IPS-18c (cell line): ENCODE results near the gene NALF2.

Source experiments
- H3K4me3 ChIP-seq: 2 replicates; pipeline ENCODE4 v1.7.0; 2013; ENCODE audit warnings: low read depth, mild to moderate bottlenecking, low read length, moderate library complexity; ENCODE audit not compliant: insufficient read depth
- H3K9me3 ChIP-seq: one replicate; pipeline ENCODE4 v1.6.1; 2013; ENCODE audit warnings: mild to moderate bottlenecking, low read length, moderate library complexity; ENCODE audit not compliant: control insufficient read depth, insufficient read depth

NALF2 gene

DNA sequence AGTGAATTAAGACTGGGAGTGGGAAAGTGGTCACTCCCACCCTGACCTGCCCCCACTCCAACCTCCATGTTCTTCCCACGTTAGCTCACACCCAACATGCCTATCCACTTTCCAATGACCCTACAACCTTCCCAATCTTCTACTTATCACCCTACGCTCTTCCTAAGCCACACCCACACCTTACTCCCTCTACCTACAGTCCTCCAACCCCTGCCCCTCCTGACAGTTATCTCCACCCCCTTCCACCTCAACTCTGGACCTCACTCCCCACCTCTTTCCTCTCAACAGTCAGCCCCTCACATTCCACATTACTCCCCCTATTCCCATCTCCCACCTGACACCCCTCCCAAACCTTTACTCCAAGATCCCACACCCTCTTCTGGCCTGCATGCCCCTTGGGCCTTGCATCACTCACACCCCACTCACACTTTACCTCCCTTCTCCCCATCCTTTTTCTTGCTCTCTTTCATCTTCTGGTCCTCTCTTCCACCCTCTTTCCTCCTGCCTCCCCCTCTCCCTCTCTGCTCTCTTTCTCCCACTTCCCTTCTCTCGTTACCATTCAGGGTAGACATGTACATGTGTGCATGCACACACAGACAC, 6.9 kb downstream of the NALF2 start:
- no peak overlapping the region for H3K4me3 ChIP-seq
- H3K9me3 ChIP-seq, result peaks cover 12% of the 10 kb centered on the region

DNA sequence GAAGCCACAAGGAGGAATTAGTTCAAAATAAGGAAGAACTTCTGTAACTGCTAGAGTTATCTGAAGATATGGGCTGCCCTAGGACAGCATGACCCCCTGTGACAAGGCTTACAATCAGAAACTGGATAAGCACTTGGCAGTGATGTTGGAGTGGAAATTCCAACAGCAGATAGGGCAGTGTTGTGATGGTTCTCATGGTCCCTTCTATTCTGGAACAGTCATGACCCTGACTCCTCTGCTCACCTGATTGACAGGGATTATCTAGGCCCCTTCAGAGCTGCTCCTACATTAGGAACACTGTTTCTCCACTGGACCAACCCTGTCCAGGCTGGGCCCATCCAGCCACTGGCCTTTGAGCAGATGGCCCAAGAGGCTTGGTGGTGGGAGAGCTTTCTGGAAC, 17.9 kb downstream of the NALF2 start:
- H3K9me3 ChIP-seq, result peaks cover 2% of the 10 kb centered on the region
- no peak overlapping the region for H3K4me3 ChIP-seq

DNA sequence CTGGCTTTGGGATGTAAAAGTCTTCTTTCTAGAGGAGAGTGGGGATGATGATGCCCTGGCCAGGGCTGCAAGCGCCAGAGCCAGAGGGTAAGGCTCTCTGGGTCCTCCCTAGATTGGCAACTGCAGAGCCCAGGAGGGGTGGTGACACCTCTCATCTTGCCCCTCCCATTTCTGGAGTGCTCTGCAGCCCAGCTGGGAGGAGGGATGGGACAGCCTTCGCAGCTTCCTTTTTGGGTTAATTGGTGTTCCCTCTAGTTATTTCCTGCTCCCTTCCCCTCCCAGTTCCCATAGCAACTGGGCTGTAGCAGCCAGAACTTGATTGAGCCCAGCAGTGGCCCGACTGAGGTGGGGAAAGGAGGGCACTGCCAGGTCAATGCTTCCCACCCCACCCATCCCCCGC, 19.2 kb downstream of the NALF2 start:
- Histone ChIP-seq H3K9me3 (peaks cover 5% of the 10 kb centered on the region), H3K4me3 (no peak overlapping the region)

DNA sequence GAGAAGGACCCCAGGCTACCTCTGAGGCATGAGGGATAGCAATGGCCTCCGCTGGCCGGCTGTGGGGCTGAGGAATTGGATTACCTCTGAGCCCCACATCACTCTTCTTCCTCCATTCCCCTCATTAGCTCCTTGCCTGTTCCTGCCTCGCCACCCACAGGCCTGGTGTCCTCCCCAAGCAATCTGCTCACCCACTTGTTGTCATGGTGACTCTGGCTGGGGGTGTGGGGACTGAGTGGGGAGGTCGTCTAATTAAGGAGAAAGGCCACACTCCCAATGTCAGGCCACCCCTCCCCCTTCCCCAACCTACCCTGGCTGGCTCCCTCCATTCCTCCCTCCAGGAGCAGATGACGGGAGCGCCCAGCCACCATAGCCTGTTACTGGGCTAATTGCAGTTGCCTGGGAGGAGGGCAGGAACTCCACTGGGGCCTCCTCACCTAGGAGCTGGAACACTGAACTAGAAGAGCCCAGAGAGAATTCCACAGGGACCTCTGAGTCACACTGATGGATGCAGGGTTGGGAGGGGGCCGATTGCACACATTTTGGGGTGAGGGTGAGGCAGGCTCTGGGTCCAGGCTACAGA, 20.7 kb downstream of the NALF2 start:
- H3K4me3 ChIP-seq, result no peak overlapping the region
- H3K9me3 ChIP-seq, result peaks cover 7% of the 10 kb centered on the region

DNA sequence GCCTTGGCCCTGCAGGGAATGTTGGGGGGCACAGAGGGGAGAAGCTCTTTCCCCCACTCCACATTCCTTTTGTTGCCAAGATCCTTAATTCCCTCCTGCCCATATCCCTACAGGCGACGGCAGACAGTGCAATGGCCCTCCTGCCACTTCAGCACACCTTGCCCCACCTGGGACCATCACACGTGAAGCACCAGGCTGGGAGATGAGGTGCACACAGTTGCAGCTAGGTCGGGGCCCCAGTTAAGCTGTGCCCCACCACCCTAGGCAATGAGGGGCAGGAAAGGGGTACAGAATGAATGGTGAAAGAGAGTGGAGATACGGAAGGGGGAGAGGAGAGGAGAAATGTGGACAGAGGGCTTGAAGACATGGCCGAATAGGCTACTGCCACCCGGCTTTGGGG, 26.2 kb downstream of the NALF2 start:
- Histone ChIP-seq H3K9me3 (peaks cover 7% of the 10 kb centered on the region), H3K4me3 (no peak overlapping the region)

DNA sequence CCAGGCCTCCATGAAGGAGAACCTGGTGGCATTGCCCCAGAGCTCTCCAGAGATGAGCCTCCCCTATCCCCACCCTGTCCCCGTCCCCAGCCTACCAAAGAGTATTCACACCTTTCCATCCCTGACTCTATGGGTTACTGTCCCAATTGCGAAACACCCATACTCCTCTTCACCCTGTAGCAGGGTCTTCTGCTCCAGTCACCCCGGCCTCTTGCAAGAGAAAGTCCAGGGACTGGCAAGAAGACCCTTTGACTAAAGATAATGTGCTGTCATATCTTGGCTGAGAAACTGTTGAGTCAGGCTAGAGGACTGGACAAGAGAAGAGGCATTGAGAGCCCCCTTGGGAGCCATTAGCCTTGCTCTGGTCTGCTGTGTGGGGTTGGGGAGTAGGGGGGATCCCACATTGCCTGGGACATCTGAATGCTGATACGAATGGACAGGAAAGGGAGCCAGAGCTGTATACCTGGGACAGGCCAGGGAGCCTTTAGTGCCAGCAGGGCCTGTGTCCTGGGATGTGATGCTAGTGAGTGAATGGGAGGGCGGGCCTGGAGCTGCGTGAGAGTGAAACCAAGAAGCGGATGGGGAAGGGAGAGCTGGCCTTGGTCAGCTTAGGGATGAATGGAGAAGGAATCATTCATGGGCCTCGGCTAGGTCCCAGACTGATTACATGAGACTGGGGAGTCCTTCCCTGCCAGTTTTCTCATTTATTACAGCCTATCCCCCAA, 27.1 kb downstream of the NALF2 start:
- H3K9me3 ChIP-seq, result peaks cover 7% of the 10 kb centered on the region

DNA sequence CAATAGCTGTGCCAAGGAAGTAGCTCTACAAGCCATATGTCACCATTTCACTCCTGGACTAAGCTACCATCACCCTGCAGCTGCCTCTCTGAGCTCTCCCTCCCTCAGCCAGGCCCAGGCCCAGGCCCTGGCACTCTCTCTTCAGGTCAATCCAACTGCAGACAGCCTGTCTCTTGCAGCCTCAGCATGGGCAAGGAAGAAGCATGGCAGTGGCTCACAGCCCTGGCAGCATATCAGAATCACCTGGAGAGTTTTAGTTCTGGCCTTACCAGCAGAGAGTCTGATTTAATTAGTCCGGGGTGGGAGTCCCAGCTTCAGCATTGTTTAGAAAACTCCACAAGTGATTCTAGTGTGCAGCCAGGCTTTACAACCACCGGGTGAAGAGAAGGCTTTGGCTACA, 31.5 kb downstream of the NALF2 start:
- no peak overlapping the region for H3K4me3 ChIP-seq
- no peaks in the 10 kb centered on the region for H3K9me3 ChIP-seq

More for the DNA sequence above, 27.1 kb downstream of the NALF2 start:
- H3K4me3 ChIP-seq, result no peak overlapping the region

DNA sequence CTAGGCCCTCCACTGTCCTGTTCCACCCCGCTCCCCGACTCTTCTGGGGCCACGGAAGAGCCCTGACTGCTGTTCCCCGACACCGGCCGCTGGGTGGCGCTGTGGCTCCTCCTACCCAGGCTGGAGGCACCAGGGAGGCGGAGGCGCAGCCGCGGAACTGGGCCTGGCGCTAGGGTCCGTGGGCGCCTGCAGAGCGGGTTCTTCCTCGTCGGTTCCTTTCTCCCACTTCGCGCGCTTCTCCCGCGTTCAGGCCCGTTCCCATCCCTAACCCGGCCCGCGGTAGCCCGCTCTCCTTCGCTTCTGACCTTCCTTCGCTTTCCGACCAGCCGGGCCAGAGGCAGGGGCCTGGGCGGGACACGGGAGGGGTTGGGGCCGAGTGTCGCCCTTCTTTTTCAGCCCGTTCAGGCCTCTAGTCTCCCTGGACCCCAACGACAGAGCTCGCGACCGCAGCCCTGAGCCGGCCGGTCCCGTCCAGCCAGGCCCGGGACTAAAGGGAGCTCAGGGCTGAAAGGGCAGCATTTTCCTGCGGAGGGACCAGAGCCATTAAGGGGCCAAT, 34.3 kb downstream of the NALF2 start:
- Histone ChIP-seq H3K4me3 (peak overlapping the region; percentile 49; the same call in 1 of the 2 replicates), H3K9me3 (no peaks in the 10 kb centered on the region)

DNA sequence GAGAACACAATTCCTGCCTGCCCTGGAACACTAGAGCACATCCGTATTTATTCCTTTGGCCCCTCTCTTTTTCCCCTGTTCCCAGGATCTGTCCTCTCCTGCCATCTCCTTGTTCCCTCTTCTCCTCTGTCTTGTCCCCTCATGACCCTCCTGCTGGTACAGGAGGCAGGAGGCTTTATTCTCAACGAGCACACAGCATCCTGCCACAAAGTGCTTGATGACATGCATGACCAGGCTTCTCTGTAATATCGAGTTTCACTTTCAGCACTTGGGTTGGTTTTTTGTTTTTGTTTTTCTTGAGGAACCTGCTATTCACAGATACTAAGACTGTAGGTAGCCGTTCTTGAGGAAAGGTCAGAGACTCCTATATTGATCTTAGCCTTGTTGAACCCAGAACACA, 35.3 kb downstream of the NALF2 start:
- no peak overlapping the region for H3K4me3 ChIP-seq
- no peaks in the 10 kb centered on the region for H3K9me3 ChIP-seq

DNA sequence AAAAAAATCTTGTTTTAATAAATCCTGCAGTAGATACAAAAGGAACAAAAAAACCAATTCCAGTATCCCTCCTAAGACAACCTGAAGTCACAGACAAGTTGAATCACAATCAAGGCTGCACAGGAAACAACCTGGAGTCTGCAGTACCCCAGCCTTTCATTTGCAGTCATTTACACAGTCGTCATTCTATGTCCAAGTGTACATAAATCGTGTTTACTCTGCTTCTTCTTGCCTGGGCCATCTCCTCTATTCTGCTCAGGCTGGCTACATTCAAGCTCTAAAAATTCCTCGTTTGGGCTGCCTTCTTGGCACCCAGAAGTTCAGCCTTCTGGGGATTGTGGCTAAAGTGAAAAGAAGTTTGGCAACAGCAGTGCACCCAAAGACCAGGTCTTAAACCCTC, 37.8 kb downstream of the NALF2 start:
- Histone ChIP-seq H3K9me3 (no peaks in the 10 kb centered on the region), H3K4me3 (no peak overlapping the region)

DNA sequence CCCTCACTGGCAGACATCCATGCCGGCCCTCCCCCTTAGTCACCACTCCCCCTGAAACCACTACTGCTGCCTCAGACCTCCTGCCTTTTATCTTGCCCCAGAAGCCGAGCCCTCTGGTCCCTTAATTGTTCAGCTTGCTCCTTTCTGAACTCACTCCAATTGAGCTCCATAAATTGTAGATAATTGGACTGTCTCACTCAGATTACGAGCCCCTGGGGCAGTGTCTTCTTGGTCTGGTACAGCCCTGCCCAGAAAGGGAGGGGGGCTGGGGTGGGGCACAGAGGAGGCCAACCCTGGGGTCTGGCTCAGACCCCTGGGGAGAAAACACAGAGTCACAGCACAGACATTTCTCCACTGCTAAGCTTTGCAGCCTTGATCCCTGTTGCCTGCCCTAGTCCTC, 39.4 kb downstream of the NALF2 start:
- H3K9me3 ChIP-seq, result no peaks in the 10 kb centered on the region

DNA sequence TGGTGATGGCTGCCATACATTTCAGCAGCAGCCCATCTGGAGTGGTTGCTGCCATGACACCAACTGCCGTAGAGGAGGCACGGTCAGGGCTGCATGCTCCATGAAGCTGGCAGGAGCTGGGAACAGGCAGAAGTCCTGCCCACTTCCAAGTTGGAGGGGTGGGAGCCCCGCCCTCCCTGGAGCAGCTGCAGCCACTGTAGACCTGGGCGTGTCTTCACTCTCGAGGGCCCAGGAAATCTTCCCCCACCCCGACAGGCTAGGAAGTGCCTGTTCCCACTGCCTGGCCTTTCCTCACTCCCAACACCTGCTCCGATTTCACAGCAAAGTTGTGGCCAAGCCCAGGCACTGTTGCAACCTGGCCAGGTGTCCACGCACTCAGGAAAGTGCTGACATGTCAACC, 42.3 kb downstream of the NALF2 start:
- no peak overlapping the region for H3K4me3 ChIP-seq
- H3K9me3 ChIP-seq, result no peaks in the 10 kb centered on the region

More for the DNA sequence above, 39.4 kb downstream of the NALF2 start:
- no peak overlapping the region for H3K4me3 ChIP-seq

DNA sequence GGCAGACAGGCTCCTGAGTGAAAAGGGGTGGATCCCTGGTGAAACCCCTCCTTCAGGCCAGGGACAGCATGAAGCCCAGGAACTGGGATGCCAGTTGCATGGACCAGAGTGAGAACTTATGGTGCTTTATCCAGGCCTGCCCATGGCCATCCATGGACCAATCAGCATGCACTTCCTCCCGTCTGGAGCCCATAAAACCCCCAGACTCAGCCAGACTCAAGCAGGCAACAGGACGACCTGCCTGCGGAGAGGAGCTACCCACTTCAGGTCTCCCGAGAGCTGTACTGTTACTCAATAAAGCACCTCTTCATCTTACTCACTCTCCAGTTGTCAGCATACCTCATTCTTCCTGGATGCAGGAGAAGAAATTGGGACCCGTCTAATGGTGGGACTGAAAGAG, 42.9 kb downstream of the NALF2 start:
- H3K4me3 ChIP-seq, result no peak overlapping the region
- peaks cover 2% of the 10 kb centered on the region for H3K9me3 ChIP-seq

DNA sequence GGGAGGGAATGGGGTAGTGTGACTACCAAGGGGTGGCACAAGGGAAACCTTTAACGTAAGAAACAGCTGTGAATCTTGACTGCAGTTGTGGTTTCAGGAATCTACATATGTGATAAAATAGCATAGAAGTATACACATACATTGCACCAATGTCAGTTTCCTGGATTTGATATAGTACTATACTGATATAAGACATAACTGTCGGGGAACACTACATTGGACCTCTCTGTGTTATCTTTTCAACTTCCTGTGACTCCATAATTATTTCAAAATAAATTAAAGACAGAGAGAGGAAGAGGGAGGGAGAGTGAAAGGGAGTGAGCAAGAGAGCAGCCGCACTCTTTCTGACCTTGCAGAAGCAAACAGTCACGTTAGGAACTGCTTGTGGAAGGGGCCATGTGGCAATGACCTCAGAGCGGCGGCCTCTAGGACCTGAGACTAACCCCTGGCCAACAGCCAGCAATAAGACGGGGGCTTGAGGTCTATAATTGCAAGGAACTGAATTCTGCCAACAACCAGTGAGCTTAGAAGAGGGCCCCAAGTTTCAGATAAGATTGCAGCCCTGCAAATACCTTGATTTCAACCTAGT, 47.4 kb downstream of the NALF2 start:
- no peak overlapping the region for H3K4me3 ChIP-seq

DNA sequence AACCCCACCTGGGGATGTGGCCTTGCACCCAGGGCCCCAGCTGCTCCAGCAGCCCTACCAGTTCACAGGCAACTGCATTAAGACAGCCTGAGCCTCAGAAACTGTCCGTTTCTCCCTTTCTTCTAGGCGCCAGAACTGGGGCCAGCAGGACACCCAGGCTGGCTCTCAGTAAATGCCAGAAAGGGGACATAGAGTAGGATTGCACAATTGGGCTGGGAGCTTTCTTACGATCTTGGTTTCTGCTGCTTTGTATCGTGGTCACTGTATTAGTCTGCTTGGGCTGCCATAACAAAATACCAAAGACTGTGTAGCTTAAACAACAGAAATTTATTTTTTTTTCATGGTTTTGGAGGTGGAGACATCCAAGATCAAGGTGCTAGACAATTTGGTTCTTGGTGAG, 48.4 kb downstream of the NALF2 start:
- peaks cover 2% of the 10 kb centered on the region for H3K9me3 ChIP-seq
- no peak overlapping the region for H3K4me3 ChIP-seq

More for the DNA sequence above, 47.4 kb downstream of the NALF2 start:
- H3K9me3 ChIP-seq, result peaks cover 2% of the 10 kb centered on the region
